ENCODE results near the gene NHSL2.

NHSL2 gene

DNA sequence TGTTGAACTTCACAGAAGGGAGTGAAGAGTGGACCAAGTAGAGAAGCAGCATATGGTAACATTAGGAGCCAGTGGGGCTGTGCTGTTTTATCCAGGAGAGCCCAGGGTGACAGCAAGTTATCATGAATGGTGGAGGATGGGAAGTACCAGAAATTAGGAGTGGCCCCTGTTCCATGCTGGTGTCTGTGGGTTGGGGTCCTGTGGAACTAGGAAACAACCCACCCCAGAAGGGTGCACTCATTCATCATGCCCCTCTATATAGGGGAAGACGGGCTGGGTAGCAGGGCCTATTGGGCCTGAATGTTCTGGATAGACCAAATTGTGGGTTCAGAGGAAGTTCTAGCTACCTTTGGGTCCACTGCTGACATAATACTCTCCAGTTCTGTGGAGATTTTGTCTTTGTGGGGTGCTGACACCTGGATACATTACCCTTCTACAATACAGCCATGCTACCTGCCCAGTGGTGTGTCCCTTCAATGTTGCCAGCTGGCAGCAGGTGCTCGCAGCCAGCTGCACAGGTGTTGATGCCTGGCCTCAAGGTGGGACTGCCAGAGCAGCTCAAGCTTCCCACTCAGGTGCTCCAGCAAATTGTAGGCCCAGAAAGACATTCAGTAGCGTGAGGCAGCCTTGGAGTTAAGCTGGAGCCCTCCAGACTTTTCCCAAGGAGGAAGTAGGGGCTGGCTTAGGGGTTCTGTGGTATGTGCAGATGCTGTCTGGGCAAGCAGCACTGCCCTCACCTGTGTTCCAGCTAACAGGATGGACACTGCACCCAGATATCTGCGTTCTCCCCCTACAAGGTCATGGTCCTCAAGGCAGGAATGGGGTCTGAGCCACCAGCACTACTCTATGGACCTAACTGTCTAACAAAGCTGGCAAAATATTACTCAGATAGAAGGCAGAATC, 106.5 kb downstream of the NHSL2 start:
- DNase-seq (ENCODE audit: low spot score) (no peak), FAIRE-seq (no peak)

- peak; percentile 94 for DNase-seq (ENCODE audit: low spot score)
Observed at GRCh38 chrX:72018277-72019112, 107.8 kb downstream of the NHSL2 start.

DNA sequence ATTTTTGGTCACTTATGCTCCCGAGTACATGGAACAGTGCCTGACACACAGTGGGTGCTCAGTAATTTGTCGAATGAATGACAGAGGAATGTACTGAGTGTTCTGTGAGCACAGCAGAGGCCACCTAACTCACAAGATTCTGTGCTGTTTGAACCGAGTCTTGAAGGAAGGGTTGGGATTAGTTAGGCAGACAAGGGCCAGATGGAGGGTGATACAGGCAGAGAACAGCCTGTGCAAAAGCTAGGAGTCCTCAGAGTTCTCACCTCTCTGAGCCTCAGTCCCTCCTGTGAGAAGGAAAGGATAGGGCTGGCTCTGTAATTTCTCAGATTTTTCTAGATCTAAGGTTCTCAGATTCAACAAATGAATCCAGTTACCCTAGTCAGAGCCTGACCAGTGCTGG, 108.8 kb downstream of the NHSL2 start:
- FAIRE-seq: no peak
- no peak for DNase-seq (ENCODE audit: low spot score)

More at GRCh38 chrX:72018277-72019112, 107.8 kb downstream of the NHSL2 start:
- FAIRE-seq: peak; percentile 32

DNA sequence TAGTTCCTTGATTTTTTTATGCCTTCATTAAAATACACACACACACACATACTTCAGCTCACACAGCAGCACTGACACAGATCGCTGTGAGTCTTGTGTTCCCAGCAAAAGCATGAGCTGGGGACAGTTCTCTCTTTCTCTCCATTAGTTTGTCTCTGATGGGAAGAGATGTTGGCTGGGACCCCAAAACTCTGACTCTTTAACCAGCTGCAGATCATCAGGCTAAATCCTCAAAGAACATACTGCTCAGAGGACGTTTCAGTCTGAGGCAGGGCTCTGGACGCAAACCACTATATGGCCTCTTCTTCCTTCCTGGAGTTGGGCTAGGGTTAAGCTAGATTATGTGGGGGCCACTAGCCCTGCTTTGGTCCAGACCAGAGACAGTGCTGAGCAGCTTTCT, 109.6 kb downstream of the NHSL2 start:
- FAIRE-seq: no peak
- no peak for DNase-seq (ENCODE audit: low spot score)

GRCh38 chrX:72020788-72021187, 110.1 kb downstream of the NHSL2 start:
- DNase-seq (ENCODE audit: low spot score): no peak
- no peak for FAIRE-seq

- no peak for FAIRE-seq
Observed at GRCh38 chrX:72021975-72022374, 111.3 kb downstream of the NHSL2 start.

DNA sequence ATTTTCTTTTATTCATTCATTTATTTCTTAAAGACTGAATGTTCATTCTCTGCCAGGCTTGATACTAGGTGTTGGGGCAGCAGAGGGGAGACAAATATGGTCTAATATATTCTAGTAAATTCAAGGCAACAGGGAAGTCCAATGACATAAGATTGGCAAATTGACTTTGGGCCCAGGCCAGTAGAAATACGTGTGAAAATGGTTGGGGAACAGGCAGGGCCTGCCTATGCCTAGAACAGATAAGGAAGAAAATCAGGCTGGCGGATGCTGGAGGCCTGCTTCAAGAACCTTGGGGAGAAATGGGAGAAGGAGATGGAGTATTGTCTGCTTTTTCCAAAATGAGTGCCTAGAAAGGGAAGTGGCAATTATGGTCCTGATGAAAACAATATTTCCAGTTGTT, 112.4 kb downstream of the NHSL2 start:
- no peak for FAIRE-seq
- DNase-seq (ENCODE audit: low spot score): no peak

More at GRCh38 chrX:72021975-72022374, 111.3 kb downstream of the NHSL2 start:
- DNase-seq (ENCODE audit: low spot score): no peak

DNA sequence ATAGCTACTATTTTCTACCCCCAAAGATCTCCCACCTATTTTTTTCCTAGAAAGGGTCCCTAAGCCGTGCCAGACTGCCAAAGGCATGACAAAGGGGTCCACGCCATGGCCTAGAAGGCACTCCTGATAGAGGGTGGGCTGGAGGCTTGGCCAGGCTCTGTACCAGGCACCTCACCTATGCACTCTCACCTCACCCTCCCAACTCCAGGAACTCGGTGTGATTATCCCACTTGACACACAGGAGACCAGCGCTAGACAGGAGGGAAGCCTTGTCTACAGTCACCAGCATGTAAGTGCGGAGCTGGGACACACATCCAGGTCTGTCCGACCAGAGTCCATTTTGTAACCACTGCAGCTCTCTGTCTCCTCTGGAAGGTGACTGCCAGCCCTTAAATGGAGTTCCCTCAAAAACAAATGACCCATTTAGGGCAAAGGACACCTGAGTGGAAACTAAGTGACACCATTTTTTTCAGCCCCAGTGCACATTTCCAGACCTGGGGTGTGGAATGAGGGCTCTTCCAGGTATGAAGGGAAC, 114.7 kb downstream of the NHSL2 start:
- FAIRE-seq: no peak

GRCh38 chrX:72026341-72027023, 115.8 kb downstream of the NHSL2 start:
- FAIRE-seq: no peak
- no peak for DNase-seq (ENCODE audit: low spot score)

More for the DNA sequence above, 114.7 kb downstream of the NHSL2 start:
- DNase-seq (ENCODE audit: low spot score): no peak

DNA sequence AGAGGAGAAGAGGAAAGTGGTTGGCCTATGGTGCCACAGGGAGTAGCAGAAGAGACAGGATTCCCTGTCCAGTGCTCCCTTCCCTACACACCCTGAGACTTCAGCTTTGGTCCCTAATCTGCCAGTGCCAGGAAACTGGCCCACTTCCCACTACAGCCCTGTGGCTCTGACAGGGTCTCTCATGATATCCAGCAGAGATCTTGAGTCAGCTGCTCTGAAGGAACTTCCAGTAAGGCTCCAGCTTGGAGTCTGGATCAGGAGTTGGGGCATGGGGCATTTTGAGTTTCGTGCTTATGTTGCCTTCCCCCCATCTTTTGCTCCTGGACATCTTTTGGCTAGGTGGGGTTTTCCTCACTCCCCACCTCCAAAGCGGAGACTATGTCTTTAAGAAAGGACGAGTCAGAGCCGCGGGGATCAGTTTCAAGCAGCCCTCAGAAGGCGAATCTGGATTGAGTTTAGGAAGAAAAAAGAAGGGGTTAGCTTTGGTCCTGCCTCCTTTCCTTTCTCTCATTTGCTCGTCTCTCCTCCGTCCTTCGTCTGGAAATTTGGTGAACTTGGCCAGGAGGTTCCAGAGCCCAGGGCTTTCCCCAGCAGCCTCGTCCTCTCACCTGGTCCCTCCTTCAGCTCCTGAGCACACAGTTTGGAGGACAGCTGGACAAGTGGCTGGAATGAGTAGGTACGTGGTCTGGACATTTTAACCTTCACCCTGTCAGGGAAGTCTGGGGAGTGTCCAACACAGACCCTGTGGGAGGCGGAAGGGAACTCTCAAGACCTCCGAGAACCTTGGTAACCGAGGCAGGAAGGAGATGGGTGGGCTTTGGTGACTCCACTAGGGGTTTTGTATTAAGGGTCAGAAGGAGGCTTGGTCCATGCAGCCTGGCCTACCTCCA, 116.6 kb downstream of the NHSL2 start:
- no peak for DNase-seq (ENCODE audit: low spot score)

GRCh38 chrX:72027914-72028307, 117.3 kb downstream of the NHSL2 start:
- no peak for DNase-seq (ENCODE audit: low spot score)

More for the DNA sequence above, 116.6 kb downstream of the NHSL2 start:
- no peak for FAIRE-seq

GRCh38 chrX:72028701-72029470, 118.2 kb downstream of the NHSL2 start:
- no peak for DNase-seq (ENCODE audit: low spot score)
- FAIRE-seq: no peak

More at GRCh38 chrX:72027914-72028307, 117.3 kb downstream of the NHSL2 start:
- no peak for FAIRE-seq

- DNase-seq (ENCODE audit: low spot score): peak; percentile 74
- no peak for FAIRE-seq
Observed at GRCh38 chrX:72029483-72030411, 119.1 kb downstream of the NHSL2 start.

DNA sequence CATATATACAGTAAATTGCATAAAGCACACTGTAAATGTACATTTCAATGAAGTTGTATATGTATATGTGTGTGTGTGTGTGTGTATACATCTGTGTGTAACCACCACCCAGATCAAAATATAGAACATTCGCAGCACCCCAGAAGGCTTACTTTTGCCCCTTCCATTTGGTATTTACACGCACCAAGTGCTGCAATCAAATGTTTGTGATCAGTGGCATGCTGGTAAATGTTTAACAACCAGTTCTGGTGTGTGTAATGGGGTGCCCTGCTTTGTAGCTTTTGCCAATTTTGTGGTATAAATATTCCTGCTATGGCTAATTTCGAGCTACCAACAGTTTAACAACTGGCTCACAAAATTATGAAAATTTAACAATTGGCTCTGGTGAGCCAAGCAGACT, 119.8 kb downstream of the NHSL2 start:
- FAIRE-seq: no peak

GRCh38 chrX:72031118-72031517, 120.5 kb downstream of the NHSL2 start:
- DNase-seq (ENCODE audit: low spot score) (no peak), FAIRE-seq (no peak)

More for the DNA sequence above, 119.8 kb downstream of the NHSL2 start:
- no peak for DNase-seq (ENCODE audit: low spot score)

DNA sequence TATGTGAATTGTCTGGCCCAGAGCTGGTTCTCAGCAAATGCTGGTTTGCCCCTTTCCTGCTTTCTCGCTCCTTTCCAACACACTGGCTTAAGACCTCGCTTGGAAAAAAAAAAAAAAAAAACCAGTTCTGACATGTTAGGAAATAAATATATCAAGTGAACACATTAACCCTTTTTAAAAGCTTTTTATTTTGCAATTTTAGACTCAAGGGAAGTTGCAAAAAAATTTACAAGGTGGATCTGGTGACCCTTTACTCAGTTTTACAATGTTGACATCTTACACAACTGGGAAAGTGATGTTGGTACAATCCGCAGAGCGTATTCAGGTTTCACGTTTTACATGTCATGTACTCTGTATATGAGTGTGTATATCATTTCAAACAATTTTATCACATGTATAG, 121.0 kb downstream of the NHSL2 start:
- DNase-seq (ENCODE audit: low spot score): no peak
- no peak for FAIRE-seq

- FAIRE-seq (no peak), DNase-seq (ENCODE audit: low spot score) (no peak)
Observed at GRCh38 chrX:72037601-72038000, 127.0 kb downstream of the NHSL2 start.

GRCh38 chrX:72038016-72038415, 127.4 kb downstream of the NHSL2 start:
- DNase-seq (ENCODE audit: low spot score) (no peak), FAIRE-seq (no peak)

All from urothelium cell line (cell line).